B cell (primary cell): ENCODE measurements around the gene MED16. TPM values are rescaled to one million over a fixed set of nuclear protein-coding genes. Genes with fewer than 3 reads are reported as not detected.
A peak's percentile ranks its signal among the peaks of the same experiment; 100 is the strongest.

Source experiments
- ATAC-seq: fragments of 200-7000 bp; cut with Tn5 transposase; one replicate; pipeline ENCODE4 v1.10.0; 2021; ENCODE audit warnings: low read depth, mild to moderate bottlenecking, moderate number of reproducible peaks, moderate library complexity
- CTCF ChIA-PET: fragments of 350-600 bp; sonication (Branson Sonifier 250); formaldehyde crosslinking; loops from one replicate; lab custom pipeline; 2021; ENCODE audit warnings: antibody characterized with exemption, inconsistent platforms; lab: Charles Lee
- POLR2A ChIA-PET: fragments of 350-600 bp; sonication (Branson Sonifier 250); formaldehyde crosslinking; loops from one replicate; lab custom pipeline; 2021; ENCODE audit warnings: antibody characterized with exemption; lab: Charles Lee
- DNase-seq: peaks from one replicate; pipeline ENCODE4 v3.0.0; 2013
- H2AFZ ChIP-seq: 2 replicates; pipeline ENCODE4 v1.6.1; 2012; ENCODE audit warnings: mild to moderate bottlenecking, low read depth, low read length; ENCODE audit not compliant: insufficient read depth, poor library complexity, severe bottlenecking
- H3K27ac ChIP-seq, 2 donors: 1 replicate in 1 of 2; 2 replicates in 1 of 2; pipeline ENCODE4 v1.5.1; 2012 to 2013; ENCODE audit warnings: low read length in 2 of 2, mild to moderate bottlenecking in 2 of 2, moderate library complexity in 1 of 2
- H3K27me3 ChIP-seq, 4 experiments: fragments of 200-600 bp in 1 of 4; sonication (generic) in 1 of 4; replicated peaks in 1 of 4; 1 replicate in 2 of 4; 2 replicates in 2 of 4; pipeline versions ENCODE4 v1.6.1 to v1.7.0; 2013 to 2016; ENCODE audit warnings: low read length in 3 of 4, mild to moderate bottlenecking in 2 of 4, mixed read lengths in 1 of 4, moderate library complexity in 1 of 4; ENCODE audit not compliant: insufficient read depth in 4 of 4, control insufficient read depth in 3 of 4; ENCODE audit errors: control extremely low read depth in 1 of 4
- H3K36me3 ChIP-seq, 2 experiments: replicated peaks in 1 of 2; 1 replicate in 1 of 2; 2 replicates in 1 of 2; pipeline versions ENCODE4 v1.6.1 to v1.7.1; 2013; ENCODE audit warnings: low read length in 1 of 2; ENCODE audit not compliant: insufficient read depth in 2 of 2, control insufficient read depth in 1 of 2; ENCODE audit errors: control extremely low read depth in 1 of 2, extremely low read depth in 1 of 2
- H3K4me1 ChIP-seq, 2 donors: fragments of 200-600 bp in 1 of 2; sonication (generic) in 1 of 2; 1 replicate in 1 of 2; 2 replicates in 1 of 2; pipeline versions ENCODE4 v1.5.1 to v1.6.1; 2013 to 2017; ENCODE audit warnings: low read length in 2 of 2; ENCODE audit not compliant: control insufficient read depth in 2 of 2, insufficient read depth in 2 of 2
- H3K4me2 ChIP-seq: replicated peaks from 2 replicates; pipeline ENCODE3; 2012; ENCODE audit warnings: mild to moderate bottlenecking, low read depth, low read length; ENCODE audit not compliant: poor library complexity, severe bottlenecking
- H3K4me3 ChIP-seq, 5 experiments: fragments of 200-600 bp in 1 of 5; sonication (generic) in 1 of 5; 1 replicate in 3 of 5; 2 replicates in 2 of 5; pipeline versions ENCODE4 v1.5.1 to v1.7.0; 2011 to 2016; ENCODE audit warnings: low read length in 4 of 5, mild to moderate bottlenecking in 4 of 5, low read depth in 2 of 5, control low read depth in 1 of 5, moderate library complexity in 1 of 5; ENCODE audit not compliant: insufficient read depth in 1 of 5; ENCODE audit errors: control extremely low read depth in 1 of 5, extremely low read depth in 1 of 5
- H3K79me2 ChIP-seq: fragments of 200-600 bp; sonication (generic); one replicate; pipeline ENCODE4 v1.6.0; 2016; ENCODE audit warnings: low read length; ENCODE audit not compliant: control insufficient read depth, insufficient read depth
- H3K9ac ChIP-seq: fragments of 200-600 bp; sonication (generic); 2 replicates; pipeline ENCODE4 v1.6.1; 2017; ENCODE audit warnings: mild to moderate bottlenecking, low read length, moderate library complexity
- H3K9me3 ChIP-seq, 3 donors: one replicate each; pipeline versions ENCODE4 v1.6.1 to v1.7.1; 2013; ENCODE audit warnings: low read length in 2 of 3; ENCODE audit not compliant: control insufficient read depth in 2 of 3, insufficient read depth in 1 of 3; ENCODE audit errors: control extremely low read depth in 1 of 3
- H4K20me1 ChIP-seq: 2 replicates; pipeline ENCODE4 v1.6.0; 2012; ENCODE audit warnings: mild to moderate bottlenecking, low read length; ENCODE audit not compliant: insufficient read depth, control insufficient read depth, poor library complexity, severe bottlenecking
- H3K27ac Mint-ChIP-seq: one replicate; pipeline ENCODE4 v1.8.0; 2021; ENCODE audit warnings: mixed read lengths
- H3K27me3 Mint-ChIP-seq: one replicate; pipeline ENCODE4 v1.8.0; 2021; ENCODE audit warnings: mixed read lengths
- H3K4me1 Mint-ChIP-seq: one replicate; pipeline ENCODE4 v1.8.0; 2021; ENCODE audit warnings: mixed read lengths
- H3K4me3 Mint-ChIP-seq: one replicate; pipeline ENCODE4 v1.8.0; 2021; ENCODE audit warnings: mixed read lengths
- H3K9me3 Mint-ChIP-seq: one replicate; pipeline ENCODE4 v1.8.0; 2022; ENCODE audit warnings: mixed read lengths; ENCODE audit not compliant: insufficient read depth
- EZH2 ChIP-seq: IDR thresholded peaks from 2 replicates; pipeline ENCODE4 v1.6.1; 2012; ENCODE audit warnings: borderline replicate concordance, low read depth, mild to moderate bottlenecking, moderate library complexity, low read length; ENCODE audit not compliant: insufficient read depth, poor library complexity, severe bottlenecking
- WGBS: methylation state at CpG from one replicate; pipeline ENCODE4 v1.1.5; 2013; ENCODE audit warnings: missing lambda C conversion rate; ENCODE audit not compliant: insufficient coverage; 5-methylcytosine and 5-hydroxymethylcytosine counted together
- intact Hi-C: fragments of 100-400 bp; cut with micrococcal nuclease; formaldehyde crosslinking; loops from one replicate; pipeline ENCODE4 v1.10.0; 2022
- polyA plus RNA-seq: library from polyadenylated mRNA; depleted of rRNA; stranded (reverse); fragments of >200 nt; gene quantifications from 2 replicates; pipeline ENCODE4 v1.2.3, GENCODE V29; 2012
- total RNA-seq, 2 donors: library from RNA; stranded (reverse); fragments of 120-200 nt in 1 of 2; gene quantifications; 1 replicate in 1 of 2; 2 replicates in 1 of 2; pipeline versions ENCODE4 v1.2.3 to v1.2.4, GENCODE V29; 2013 to 2022
- TF ChIP-seq, protein P1 (sequence below): fragments of 200-600 bp; IDR thresholded peaks from one replicate; pipeline ENCODE4 v1.8.0; 2022; ENCODE audit warnings: antibody characterized with exemption, mild to moderate bottlenecking

The MED16 gene
- total and polyA plus RNA-seq, 2 donors (not counting 1 experiment from before 2014, with no cell fraction given) = 85.0 to 85.3 TPM

DNA sequence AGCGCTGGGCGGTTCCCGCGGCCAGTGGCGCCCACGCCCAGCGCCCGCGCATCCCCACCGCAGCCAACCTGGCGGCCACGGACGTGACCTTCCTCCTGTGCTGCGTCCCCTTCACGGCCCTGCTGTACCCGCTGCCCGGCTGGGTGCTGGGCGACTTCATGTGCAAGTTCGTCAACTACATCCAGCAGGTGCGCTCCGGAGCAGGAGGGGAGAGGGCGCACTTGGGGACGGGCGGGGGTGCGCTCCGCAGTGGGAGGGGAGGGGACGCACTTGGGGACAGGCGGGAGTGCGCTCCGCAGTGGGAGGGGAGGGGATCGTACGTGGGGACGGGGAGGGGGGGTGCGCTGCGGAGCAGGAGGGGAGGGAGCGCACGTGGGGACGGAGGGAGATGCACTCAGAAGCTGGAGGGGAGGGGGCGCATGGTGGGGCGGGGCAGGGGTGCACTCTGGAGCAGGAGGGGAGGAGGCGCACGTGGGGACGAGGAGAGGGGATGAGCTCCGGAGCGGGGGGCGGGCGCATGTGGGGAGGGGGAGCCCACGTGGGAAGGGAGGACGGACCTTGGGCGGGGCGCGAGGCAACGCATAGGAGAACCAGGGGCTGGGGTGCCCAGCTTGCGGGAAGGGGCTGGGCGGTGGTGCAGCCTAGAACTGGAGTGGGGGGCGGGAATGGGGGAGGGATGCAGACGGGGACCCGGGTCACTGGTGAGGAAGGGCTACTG is 25.7 kb upstream of the MED16 start:
- Histone ChIP-seq H3K27ac (peak overlapping the region in 1 of 2 donors; percentile 27), H3K4me3 (peak overlapping the region in 3 of 5 experiments; percentile 48 to 70 (median 60)), H3K79me2 (peaks cover 10% of the 10 kb centered on the region), H3K4me1 (peaks cover 40 to 49% of the 10 kb centered on the region in 2 donors), H3K27me3 (peaks cover 0 to 35% (median 4%) of the 10 kb centered on the region in 4 experiments), H3K36me3 (no peaks in the 10 kb centered on the region), H3K9me3 (peaks cover 0 to 4% (median 0%) of the 10 kb centered on the region in 3 donors), H2AFZ (no peak overlapping the region), H3K9ac (peak overlapping the region; percentile 63), H3K4me2 (peak overlapping the region; percentile 93), H4K20me1 (peaks cover 4% of the 10 kb centered on the region)
- intact Hi-C loops = no loop called here
- TF ChIP-seq, protein P1, sequence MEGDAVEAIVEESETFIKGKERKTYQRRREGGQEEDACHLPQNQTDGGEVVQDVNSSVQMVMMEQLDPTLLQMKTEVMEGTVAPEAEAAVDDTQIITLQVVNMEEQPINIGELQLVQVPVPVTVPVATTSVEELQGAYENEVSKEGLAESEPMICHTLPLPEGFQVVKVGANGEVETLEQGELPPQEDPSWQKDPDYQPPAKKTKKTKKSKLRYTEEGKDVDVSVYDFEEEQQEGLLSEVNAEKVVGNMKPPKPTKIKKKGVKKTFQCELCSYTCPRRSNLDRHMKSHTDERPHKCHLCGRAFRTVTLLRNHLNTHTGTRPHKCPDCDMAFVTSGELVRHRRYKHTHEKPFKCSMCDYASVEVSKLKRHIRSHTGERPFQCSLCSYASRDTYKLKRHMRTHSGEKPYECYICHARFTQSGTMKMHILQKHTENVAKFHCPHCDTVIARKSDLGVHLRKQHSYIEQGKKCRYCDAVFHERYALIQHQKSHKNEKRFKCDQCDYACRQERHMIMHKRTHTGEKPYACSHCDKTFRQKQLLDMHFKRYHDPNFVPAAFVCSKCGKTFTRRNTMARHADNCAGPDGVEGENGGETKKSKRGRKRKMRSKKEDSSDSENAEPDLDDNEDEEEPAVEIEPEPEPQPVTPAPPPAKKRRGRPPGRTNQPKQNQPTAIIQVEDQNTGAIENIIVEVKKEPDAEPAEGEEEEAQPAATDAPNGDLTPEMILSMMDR = no peak
- TF ChIP-seq EZH2 = no peak
- peak; percentile 64 for DNase-seq
- POLR2A ChIA-PET = interaction anchor here (0.6 to 3.6 kb wide), 9 partner anchors 10 to 413 kb away, joined by 3 to 22 read pairs (median 5); partner anchors contain the start of genes MED16, RNU6-9 and WDR18
- Mint-ChIP-seq H3K27ac (no peak overlapping the region), H3K4me3 (peak overlapping the region; percentile 77), H3K9me3 (no peaks in the 10 kb centered on the region), H3K4me1 (peaks cover 31% of the 10 kb centered on the region), H3K27me3 (peaks cover 3% of the 10 kb centered on the region)
- no peak for ATAC-seq
- CTCF ChIA-PET = interaction anchor here (0.5 to 7.9 kb wide), 8 partner anchors 9 to 113 kb away, joined by 3 to 143 read pairs (median 4); partner anchors contain the start of genes CFD, MED16, RNU6-9 and WDR18
- 4% methylated on average over 41 of the region's 58 CpGs for WGBS

DNA sequence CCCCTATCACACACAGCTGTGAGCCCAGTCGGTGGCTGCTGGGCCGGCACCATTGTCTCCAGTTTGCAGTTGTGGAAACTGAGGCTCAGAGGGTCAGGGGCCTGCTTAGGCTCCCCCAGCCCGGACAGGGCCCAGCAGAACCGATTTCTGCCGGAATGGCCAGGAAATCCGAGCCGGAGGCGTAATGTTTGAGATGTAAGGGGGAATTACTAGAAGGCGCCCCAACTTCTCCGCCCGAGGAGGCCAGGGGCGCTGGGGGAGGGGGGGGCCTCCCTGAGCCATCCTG is 25.1 kb upstream of the MED16 start:
- TF ChIP-seq, protein P1 = no peak
- peak; percentile 31 for TF ChIP-seq EZH2
- H3K4me3 ChIP-seq = peak overlapping the region in 3 of 5 experiments; percentile 45 to 60 (median 52)
- H3K4me1 Mint-ChIP-seq = peaks cover 32% of the 10 kb centered on the region
- WGBS = 2% methylated on average over 12 of the region's 12 CpGs
- H3K27me3 Mint-ChIP-seq = peaks cover 3% of the 10 kb centered on the region
- H3K4me1 ChIP-seq = peaks cover 42 to 52% of the 10 kb centered on the region in 2 donors
- ChIA-PET POLR2A (interaction anchor here (0.7 to 3.6 kb wide), 3 partner anchors 9 to 54 kb away, joined by 4 to 22 read pairs (median 5); partner anchors contain the start of genes MED16 and RNU6-9), CTCF (interaction anchor here (1.0 to 7.9 kb wide), 3 partner anchors 43 to 61 kb away, joined by 3 to 72 read pairs (median 67); partner anchors contain the start of gene CFD)
- ATAC-seq (no peak), DNase-seq (no peak)
- H3K79me2 ChIP-seq = peaks cover 15% of the 10 kb centered on the region
- H3K4me2 ChIP-seq = peak overlapping the region; percentile 93
- peaks cover 0 to 4% (median 0%) of the 10 kb centered on the region in 3 donors for H3K9me3 ChIP-seq
- no peaks in the 10 kb centered on the region for H3K9me3 Mint-ChIP-seq
- peak overlapping the region; percentile 71 for H3K4me3 Mint-ChIP-seq
- peak overlapping the region; percentile 63 for H3K9ac ChIP-seq
- H3K27ac ChIP-seq = no peak overlapping the region
- no peak overlapping the region for H2AFZ ChIP-seq
- peaks cover 4% of the 10 kb centered on the region for H4K20me1 ChIP-seq
- no peaks in the 10 kb centered on the region for H3K36me3 ChIP-seq
- intact Hi-C loops = no loop called here
- H3K27me3 ChIP-seq = peaks cover 0 to 35% (median 4%) of the 10 kb centered on the region in 4 experiments
- peak overlapping the region; percentile 46 for H3K27ac Mint-ChIP-seq
